Measurements from ENCODE around the gene SFN. TPM values are rescaled to one million over a fixed set of nuclear protein-coding genes. Genes with fewer than 3 reads are reported as not detected.

The SFN gene
- total and polyA plus RNA-seq, 3 donors from 2014 or later, result 0.31 to 0.41 TPM; not detected in 1

DNA sequence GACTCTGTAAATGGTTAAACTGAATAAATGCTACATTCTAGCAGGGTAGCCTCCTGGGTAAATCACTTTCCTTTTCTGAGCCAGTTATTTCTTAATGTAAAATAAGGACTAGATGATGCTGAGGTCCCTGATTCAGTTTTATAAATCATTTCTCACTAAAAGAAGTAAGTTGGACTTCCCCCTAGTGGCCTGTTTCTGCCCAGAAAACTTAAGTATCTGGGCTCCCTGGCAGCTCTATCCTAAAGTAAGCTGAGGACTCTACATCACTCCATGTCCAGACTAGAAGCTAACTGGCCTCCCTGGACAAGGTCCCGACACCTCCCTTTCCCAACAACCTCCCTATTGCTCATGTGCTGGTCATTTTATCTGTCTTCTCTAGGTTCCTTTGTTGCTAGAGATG, 24.2 kb downstream of the SFN start:
- Histone ChIP-seq H3K9me3 (no peaks in the 10 kb centered on the region), H3K4me3 (no peak overlapping the region), H3K27ac (no peak overlapping the region), H3K36me3 (ENCODE audit: low read depth, missing control alignments) (no peaks in the 10 kb centered on the region), H3K27me3 (no peaks in the 10 kb centered on the region), H3K4me1 (peaks cover 3% of the 10 kb centered on the region)
- peak; percentile 35 for DNase-seq
- intact Hi-C loops (cut with DNase I; ENCODE audit: low total_unique reads), result no loop called here
- WGBS, 2 donors, result 50 to 75% methylated on average over 1 of the region's 1 CpG
- TF ChIP-seq, protein P1, sequence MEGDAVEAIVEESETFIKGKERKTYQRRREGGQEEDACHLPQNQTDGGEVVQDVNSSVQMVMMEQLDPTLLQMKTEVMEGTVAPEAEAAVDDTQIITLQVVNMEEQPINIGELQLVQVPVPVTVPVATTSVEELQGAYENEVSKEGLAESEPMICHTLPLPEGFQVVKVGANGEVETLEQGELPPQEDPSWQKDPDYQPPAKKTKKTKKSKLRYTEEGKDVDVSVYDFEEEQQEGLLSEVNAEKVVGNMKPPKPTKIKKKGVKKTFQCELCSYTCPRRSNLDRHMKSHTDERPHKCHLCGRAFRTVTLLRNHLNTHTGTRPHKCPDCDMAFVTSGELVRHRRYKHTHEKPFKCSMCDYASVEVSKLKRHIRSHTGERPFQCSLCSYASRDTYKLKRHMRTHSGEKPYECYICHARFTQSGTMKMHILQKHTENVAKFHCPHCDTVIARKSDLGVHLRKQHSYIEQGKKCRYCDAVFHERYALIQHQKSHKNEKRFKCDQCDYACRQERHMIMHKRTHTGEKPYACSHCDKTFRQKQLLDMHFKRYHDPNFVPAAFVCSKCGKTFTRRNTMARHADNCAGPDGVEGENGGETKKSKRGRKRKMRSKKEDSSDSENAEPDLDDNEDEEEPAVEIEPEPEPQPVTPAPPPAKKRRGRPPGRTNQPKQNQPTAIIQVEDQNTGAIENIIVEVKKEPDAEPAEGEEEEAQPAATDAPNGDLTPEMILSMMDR (IDR thresholded peaks at IDR 0.05), result peak in 2 of 3 experiments; percentile 37 to 46
- TF ChIP-seq POLR2A (IDR thresholded peaks at IDR 0.05), result no peak

DNA sequence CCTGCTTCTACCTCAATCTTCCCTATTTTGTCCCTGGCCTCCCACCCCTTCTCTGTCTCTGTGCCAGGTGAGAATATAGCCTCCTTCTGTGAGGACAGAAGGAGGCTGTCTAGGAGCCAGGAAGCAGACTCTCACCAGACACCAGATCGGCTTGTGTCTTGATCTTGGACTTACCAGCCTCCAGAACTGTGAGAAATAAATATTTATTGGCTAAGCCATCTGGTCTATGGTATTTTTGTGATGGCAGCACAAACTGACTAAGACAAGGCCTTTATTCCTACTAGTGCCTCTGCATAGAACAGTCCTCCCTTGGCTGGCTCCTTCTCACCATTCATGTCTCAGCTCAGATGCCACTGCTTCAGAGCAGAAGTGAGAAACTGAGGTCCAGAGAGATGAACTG, 25.3 kb downstream of the SFN start:
- 91 to 94% methylated on average over 1 of the region's 1 CpG for WGBS, 2 donors
- no peak overlapping the region for H3K4me3 ChIP-seq
- intact Hi-C loops (cut with DNase I; ENCODE audit: low total_unique reads), result no loop called here
- no peaks in the 10 kb centered on the region for H3K9me3 ChIP-seq
- no peaks in the 10 kb centered on the region for H3K36me3 ChIP-seq (ENCODE audit: low read depth, missing control alignments)
- no peak overlapping the region for H3K27ac ChIP-seq
- DNase-seq, result no peak
- H3K27me3 ChIP-seq, result no peaks in the 10 kb centered on the region
- TF ChIP-seq POLR2A (IDR thresholded peaks at IDR 0.05), result no peak
- TF ChIP-seq, protein P1 (IDR thresholded peaks at IDR 0.05), result no peak
- H3K4me1 ChIP-seq, result peaks cover 3% of the 10 kb centered on the region

DNA sequence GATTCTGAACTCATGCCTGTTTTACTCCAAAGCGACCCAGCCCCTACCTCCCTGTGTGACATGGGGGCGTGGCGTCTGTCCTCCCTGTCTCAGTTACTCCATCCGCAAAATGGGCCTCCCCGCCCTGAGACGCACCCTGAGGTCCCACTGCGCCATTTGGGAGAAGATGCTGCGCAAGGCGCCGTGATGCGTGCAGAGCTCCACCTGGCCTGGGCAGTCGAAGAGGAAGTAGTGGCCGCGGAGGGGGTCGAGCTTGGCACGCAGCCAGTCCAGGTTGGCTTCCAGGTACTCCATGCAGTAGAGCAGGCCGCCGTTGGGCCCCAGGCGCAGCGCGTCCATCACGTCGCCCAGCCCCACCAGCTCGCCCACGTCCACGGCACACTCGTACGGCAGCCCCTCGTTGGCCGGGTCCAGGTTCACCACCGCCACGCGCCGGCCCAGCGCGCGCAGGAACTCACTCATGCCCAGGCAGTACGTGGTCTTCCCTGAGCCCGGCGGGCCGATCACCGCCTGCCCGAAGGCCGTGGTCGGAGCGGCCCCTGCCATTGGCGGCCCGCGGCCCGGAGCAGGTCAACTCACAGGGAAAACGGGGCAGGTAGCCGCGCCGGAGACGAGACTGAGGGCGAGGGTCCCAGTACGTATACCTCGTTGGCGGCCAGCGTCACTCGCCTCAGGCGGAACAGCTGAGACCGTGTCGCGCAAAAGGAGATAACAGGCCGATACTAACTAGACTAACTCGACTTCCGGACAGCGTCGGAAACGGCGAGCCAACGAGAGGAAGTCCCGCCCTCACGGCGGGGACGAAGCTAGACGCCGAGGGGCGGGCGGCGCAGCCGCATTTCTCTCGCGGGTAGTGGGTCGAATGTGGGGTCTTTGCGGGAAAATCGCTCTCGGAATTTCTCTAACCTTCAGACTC, 26.9 kb downstream of the SFN start, which contains the start of gene GPN2:
Gene GPN2 (minus strand): TSS at position 733 of the 916 bp plus-strand sequence. CDS start 187 bp downstream, at position 546.
- 2% methylated on average over 32 to 61 of the region's 89 CpGs for WGBS, 2 donors
- TF ChIP-seq POLR2A (IDR thresholded peaks at IDR 0.05), result no peak
- TF ChIP-seq, protein P1 (IDR thresholded peaks at IDR 0.05), result no peak
- intact Hi-C loops (cut with DNase I; ENCODE audit: low total_unique reads), result no loop called here

DNA sequence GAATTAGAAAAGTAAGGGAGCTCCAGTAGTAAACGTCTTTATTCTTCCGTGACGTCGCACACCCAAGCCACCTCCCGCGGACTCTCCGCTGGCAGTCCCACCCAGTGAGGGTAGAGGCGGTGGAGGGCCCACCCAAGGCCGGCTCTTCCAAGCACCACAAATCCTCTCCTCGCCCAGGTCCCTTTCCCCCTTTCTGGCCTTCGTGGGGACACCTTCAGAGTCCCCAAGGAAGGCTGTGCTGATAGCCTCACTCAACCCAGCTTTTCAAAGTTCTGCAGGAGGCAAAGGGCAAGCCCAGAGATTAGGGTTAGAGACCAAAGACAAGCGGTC, 27.5 kb downstream of the SFN start:
- Histone ChIP-seq H3K27ac (peak overlapping the region; percentile 83 to 88), H3K27me3 (no peaks in the 10 kb centered on the region), H3K4me1 (peaks cover 3% of the 10 kb centered on the region), H3K9me3 (no peaks in the 10 kb centered on the region), H3K36me3 (ENCODE audit: low read depth, missing control alignments) (no peaks in the 10 kb centered on the region), H3K4me3 (peak overlapping the region; percentile 93 to 99)
- intact Hi-C loops (cut with DNase I; ENCODE audit: low total_unique reads), result no loop called here
- TF ChIP-seq, protein P1 (IDR thresholded peaks at IDR 0.05), result no peak
- no peak for TF ChIP-seq POLR2A (IDR thresholded peaks at IDR 0.05)
- DNase-seq, result no peak
- WGBS, 2 donors, result 1 to 5% methylated on average over 12 of the region's 12 CpGs

More for the DNA sequence above, 26.9 kb downstream of the SFN start, which contains the start of gene GPN2:
- peak within 1 kb of the TSS; percentile 93 to 99 for H3K4me3 ChIP-seq
- no peaks in the 10 kb centered on the region for H3K27me3 ChIP-seq
- no peaks in the 10 kb centered on the region for H3K36me3 ChIP-seq (ENCODE audit: low read depth, missing control alignments)
- H3K4me1 ChIP-seq, result peaks cover 3% of the 10 kb centered on the region
- peak within 1 kb of the TSS; percentile 83 to 88 for H3K27ac ChIP-seq
- H3K9me3 ChIP-seq, result no peaks in the 10 kb centered on the region
- peak; percentile 90 for DNase-seq

Measured in testis (tissue), 3 donors.